ENCODE data around the gene IGF1R.

- TF ChIP-seq MAX (CRISPR knock-in tag; IDR thresholded peaks at IDR 0.05): no peak
- no peak for TF ChIP-seq MYBL2 (CRISPR knock-in tag; IDR thresholded peaks at IDR 0.05)
- TF ChIP-seq CTCF (IDR thresholded peaks at IDR 0.05): no peak
- TF ChIP-seq ZNF263 (CRISPR knock-in tag; IDR thresholded peaks at IDR 0.05; ENCODE audit: low read depth): no peak
- TF ChIP-seq ESRRA (CRISPR knock-in tag; IDR thresholded peaks at IDR 0.05; ENCODE audit: borderline replicate concordance): no peak
- no peak for TF ChIP-seq CDX4 (CRISPR knock-in tag; IDR thresholded peaks at IDR 0.05; ENCODE audit: borderline replicate concordance)
- no peak for TF ChIP-seq USF1 (CRISPR knock-in tag; IDR thresholded peaks at IDR 0.05)
- no peak for TF ChIP-seq FOXJ3 (CRISPR knock-in tag; IDR thresholded peaks at IDR 0.05; ENCODE audit: borderline replicate concordance)
- TF ChIP-seq, protein P1, sequence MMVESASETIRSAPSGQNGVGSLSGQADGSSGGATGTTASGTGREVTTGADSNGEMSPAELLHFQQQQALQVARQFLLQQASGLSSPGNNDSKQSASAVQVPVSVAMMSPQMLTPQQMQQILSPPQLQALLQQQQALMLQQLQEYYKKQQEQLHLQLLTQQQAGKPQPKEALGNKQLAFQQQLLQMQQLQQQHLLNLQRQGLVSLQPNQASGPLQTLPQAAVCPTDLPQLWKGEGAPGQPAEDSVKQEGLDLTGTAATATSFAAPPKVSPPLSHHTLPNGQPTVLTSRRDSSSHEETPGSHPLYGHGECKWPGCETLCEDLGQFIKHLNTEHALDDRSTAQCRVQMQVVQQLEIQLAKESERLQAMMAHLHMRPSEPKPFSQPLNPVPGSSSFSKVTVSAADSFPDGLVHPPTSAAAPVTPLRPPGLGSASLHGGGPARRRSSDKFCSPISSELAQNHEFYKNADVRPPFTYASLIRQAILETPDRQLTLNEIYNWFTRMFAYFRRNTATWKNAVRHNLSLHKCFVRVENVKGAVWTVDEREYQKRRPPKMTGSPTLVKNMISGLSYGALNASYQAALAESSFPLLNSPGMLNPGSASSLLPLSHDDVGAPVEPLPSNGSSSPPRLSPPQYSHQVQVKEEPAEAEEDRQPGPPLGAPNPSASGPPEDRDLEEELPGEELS (CRISPR knock-in tag; IDR thresholded peaks at IDR 0.05): no peak
- no peak for TF ChIP-seq ZNF416 (CRISPR knock-in tag; IDR thresholded peaks at IDR 0.05)
- TF ChIP-seq CREB1 (CRISPR knock-in tag; IDR thresholded peaks at IDR 0.05): no peak
- TF ChIP-seq MLX (CRISPR knock-in tag; IDR thresholded peaks at IDR 0.05): no peak
Measured at GRCh38 chr15:98935736-98936135, 287.4 kb downstream of the IGF1R start.

All from WTC11 (cell line).